DMS53 treated with DMSO at 0.1 percent for 48 hours (cell line): ENCODE results near the gene PICALM.

Experiments used
- DNase-seq: peaks from one replicate; lab custom pipeline; 2025; ENCODE audit not compliant: unreplicated experiment; lab: John Stamatoyannopoulos, UW

The PICALM gene

DNA sequence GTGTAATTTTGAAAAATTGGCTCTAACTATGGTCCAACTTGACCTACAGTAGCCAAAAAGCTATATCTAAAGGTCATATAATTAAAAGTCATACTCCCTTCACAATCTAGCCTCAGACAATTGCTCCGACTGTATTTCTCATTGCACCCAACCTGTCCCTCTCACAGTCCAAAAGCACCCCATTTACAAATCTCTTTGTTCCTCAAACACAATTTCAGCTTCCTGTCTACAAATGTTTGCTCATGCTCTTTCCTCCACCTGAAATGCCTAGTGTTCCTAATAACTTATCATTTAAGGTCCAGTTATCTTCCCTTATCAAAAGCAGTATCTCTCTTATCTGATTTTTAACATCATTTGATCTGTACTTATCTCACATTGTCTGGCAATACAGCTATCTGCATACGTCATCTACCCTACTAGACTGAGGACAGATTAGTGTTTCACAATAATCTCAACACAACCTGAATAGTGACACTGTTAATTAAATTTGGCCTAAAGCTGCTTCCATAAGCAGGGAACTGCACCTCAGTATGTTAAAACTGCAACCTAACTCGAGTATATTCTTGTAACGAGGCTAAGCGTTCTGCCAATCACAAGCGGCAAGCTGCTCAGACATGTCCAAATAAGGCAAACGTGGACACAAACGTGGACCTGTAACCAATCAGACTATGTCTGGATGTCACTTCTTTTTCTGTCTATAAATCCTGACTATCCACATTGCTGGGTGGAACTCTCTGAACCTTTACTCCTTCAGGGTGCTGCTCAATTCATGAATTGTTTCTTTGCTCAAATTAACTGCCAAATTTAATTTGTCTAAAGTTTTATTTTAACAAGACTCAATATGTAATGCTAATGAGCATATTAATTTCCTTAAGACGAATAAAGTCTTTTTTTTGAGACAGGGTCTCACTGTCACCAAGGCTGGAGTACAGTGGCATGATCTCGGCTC is 15.9 kb downstream of the PICALM start:
- no peak for DNase-seq

DNA sequence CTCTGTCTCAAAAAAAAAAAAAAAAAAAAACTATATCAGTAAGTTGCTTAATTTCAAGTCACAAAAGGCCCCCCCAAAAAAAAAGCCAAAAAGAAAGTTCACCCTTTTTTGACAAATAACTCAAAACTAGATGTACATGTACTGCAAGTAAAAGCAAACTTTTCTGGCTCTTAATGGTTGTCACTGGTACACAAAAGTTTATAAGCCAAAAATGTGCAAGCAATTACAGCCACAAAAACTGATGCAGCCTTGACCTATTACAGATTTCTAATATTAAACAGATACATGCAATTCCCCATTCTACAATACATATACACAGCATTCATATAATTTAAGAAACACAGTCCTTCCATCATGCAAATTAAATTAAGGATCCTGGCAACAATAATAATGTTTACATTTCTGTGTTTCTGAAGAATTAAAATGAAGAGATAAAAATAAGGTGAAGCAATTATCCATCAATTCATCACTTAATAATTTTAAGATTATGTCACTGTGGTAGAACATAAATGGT is 18.6 kb downstream of the PICALM start:
- no peak for DNase-seq

DNA sequence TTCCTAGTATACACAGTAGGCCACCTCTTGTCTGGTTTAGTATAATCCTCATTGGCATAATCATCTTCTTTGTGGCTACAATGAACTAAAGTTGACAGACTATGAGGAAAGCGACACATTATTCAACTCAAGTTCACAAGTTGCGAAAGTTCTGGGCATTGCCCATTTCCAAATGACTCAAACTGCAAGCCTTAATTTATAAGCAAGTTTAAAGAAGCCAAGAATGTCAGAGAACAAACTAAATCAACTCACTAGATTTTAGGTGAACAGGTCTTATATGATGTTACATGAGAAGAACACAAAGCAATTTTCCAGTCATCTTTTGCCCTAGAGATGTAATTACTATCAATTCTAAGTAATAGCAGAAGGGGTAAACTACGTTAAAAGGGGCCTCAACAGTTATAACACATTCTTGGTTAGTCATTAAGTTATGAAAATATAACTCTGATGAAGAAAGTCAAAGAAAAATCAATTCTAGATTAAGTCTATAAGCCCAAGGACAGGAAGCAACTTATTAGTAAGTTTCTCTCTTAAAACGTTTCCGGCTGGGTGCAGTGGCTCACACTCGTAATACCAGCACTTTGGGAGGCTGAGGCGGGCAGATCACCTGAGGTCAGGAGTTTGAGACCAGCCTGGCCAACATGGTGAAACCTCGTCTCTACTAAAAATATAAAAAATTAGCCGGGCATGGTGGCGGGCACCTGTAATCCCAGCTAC is 21.5 kb downstream of the PICALM start:
- no peak for DNase-seq

GRCh38 chr11:86046116-86046515 is 22.8 kb downstream of the PICALM start:
- no peak for DNase-seq

GRCh38 chr11:86043765-86044503 is 24.9 kb downstream of the PICALM start:
- no peak for DNase-seq

GRCh38 chr11:86041975-86042378 is 26.9 kb downstream of the PICALM start:
- DNase-seq = peak; percentile 95

DNA sequence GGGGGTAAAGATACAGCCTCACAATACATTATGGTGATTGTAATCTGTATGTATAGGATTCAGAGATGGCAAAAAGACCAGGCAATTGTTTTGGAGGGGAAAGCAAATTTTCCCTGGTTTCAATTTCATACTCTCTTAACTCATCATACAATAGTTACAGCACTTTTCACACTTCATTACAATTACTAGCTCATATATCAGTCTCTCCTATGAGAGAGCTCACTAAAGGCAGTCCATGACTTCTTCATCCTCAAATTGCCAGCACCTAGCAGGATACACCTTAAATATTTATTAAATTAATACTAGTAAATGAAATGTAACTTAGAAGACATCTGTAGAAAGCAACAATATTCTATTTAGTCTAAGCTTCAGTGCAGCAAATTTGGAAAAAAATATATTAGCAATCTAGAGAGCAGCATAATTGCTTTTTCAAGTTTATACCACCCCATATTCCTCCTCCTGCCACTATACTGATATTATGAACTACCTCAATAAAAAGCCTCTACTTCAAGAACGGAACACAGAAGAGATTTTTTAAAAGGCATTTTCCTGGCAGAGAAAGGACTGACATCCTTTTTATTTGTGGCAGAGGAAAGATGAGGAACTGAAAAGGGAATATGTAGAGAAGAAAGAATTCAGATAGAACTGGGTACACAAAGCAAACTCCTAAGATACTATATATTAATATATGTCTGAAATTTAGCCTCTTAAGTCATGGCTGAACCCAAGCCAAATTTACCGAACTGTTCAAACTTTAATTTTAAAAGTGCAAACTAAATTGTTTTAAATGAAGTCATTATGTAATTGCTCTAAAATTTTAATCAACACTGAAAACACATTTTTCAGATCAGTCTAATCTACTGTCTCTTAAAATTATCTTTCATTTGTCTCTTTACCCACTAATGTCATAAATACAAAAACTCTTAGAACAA is 27.7 kb downstream of the PICALM start:
- no peak for DNase-seq

- no peak for DNase-seq
Measured at GRCh38 chr11:86039094-86039493, 29.8 kb downstream of the PICALM start.

DNA sequence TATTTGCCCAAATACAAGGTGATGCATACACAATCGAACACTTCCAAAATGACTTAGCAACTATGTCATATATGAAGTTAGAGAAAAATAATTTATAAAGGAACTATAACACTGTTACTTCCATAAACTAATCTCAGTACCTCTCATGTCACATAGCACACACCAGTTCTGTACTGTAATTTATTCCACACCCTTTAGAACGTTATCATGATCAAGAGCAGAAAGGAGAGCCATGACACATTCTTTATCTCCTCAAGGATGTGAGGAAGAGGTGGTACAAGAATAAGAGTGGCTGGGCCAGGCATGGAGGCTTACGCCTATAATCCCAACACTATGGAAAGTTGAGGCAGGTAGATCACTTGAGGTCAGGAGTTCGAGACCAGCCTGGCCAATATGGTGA is 31.1 kb downstream of the PICALM start:
- DNase-seq = no peak

DNA sequence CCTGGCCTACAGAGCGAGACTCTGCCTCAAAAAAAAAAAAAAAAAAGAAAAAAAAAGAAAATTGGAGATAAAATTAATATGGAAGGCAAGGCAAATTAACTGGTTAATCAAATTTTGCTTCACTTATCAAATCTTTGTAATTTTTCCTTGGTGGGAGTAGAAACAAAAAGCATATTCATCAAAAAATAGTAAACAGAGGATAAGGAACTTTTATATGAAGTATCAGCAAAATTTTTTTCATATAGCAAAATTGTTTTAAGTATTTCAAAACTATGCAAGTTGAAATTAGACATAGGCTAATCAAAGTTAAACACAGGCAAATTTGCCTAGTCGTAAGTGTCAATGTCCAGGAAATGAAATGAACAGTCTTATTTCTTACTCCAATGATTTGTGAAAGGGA is 33.0 kb downstream of the PICALM start:
- no peak for DNase-seq

GRCh38 chr11:86035164-86035563 is 33.7 kb downstream of the PICALM start:
- no peak for DNase-seq

DNA sequence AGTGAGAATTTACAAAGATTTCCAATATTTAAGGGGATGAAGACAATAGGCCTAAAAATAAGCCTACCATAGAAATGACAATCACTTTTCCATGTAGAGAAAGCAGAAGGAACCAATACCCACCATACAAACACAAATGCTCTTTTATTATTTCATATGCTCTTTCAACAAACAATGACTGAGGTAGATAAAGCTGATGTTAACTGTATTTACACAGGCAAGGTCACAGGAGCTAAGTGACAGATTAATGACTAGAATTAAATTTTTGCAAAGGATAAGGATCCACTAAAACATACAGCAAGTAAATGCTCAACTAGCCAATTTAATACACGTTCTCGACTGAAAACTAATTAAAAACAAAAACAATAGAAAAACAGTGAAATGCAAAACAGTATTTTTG is 34.2 kb downstream of the PICALM start:
- DNase-seq = no peak

DNA sequence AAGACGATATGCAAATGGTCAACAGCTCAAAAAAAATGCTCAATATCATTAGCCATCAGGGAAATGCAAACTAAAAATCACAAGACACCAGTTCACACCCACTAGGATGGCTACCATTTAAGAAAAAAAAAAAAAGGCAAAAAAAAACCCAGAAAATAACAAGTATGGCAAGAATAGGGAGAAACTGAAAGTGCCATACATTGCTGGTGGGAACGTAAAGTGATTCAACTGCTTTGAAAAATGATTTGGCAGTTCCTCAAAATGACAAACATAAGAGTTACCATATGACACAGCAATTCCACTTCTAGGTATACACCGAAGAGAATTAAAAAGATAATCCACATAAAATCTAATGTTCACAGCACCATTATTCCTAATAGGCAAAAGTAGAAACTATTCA is 47.5 kb downstream of the PICALM start:
- no peak for DNase-seq

- DNase-seq = no peak
Measured at GRCh38 chr11:86018249-86018648, 50.6 kb downstream of the PICALM start.

- no peak for DNase-seq
Measured at GRCh38 chr11:86016451-86016850, 52.4 kb downstream of the PICALM start.

DNA sequence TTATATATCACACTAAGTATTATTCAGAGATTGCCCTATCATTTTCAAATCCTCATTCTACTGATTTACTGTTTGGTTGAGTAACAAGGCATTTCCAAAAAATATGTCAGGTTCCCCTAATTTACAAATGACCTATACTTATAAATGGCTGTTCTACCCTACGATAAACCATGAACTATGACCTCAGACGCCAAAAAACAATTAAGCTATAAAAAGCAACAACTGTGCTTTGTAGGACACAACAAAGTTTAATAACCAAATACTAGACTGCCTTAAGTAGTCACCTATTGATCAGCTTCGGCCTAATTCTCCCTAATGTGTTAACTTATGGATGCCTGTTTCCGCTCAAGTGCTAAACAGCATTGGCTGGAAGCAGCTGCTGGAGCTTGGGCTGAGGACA is 53.2 kb downstream of the PICALM start:
- no peak for DNase-seq

DNA sequence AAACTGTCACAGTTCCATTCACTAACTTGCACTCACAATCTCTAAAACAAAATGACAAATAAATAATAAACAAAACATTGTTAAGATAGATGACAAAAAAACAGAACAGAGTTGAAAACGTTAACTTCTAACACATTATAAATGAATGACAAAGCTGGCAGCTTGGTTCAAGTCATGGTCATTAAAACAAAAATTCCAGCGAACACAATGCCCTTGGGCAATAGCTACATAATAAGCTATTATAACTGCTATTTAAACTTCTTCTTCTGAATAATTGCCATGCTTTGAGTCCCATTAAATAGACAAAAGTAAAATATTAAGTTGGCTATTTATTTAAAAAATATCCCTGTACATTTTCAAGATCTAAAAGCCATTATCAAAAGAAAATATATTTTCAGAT is 54.7 kb downstream of the PICALM start:
- no peak for DNase-seq

DNA sequence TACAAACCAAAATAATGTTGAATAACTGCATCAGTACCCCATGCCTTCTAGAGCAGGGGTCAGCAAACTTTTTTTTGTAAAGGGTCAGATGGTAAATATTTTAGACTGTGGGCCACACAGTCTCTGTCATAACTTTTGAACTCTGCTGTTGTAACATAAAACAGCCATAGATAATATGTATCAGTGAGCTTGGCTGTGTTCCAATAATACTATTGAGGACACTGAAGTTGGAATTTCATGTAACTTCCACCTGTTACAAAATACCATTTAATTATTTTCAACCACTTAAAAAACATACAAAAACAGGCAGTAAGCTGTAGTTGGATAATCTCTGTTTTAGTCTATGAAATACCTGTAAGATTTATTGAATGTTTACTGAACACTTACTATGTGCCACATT is 55.2 kb downstream of the PICALM start:
- DNase-seq = no peak

GRCh38 chr11:86011175-86011574 is 57.7 kb downstream of the PICALM start:
- DNase-seq = no peak

GRCh38 chr11:86003654-86004053 is 65.2 kb downstream of the PICALM start:
- DNase-seq = no peak
